Panc1 (cell line): ENCODE data around the gene TMA7B.

Experiments
- POLR2AphosphoS5 ChIP-seq: IDR thresholded peaks from 2 replicates; pipeline ENCODE4 v1.6.1; 2012; ENCODE audit warnings: mild to moderate bottlenecking, low read depth, low read length, moderate library complexity
- REST ChIP-seq, 2 experiments: IDR thresholded peaks; 2 replicates each; pipeline ENCODE4 v1.6.1; 2011 to 2012; ENCODE audit warnings: low read depth in 2 of 2, control low read depth in 1 of 2, low read length in 1 of 2, mild to moderate bottlenecking in 1 of 2, moderate library complexity in 1 of 2; ENCODE audit not compliant: insufficient read depth in 1 of 2
- SIN3A ChIP-seq: IDR thresholded peaks from 2 replicates; pipeline ENCODE4 v1.6.1; 2012; ENCODE audit warnings: low read depth, mild to moderate bottlenecking, low read length, moderate library complexity, borderline replicate concordance; ENCODE audit not compliant: insufficient read depth
- TCF7L2 ChIP-seq: IDR thresholded peaks from 2 replicates; pipeline ENCODE4 v1.6.1; 2011; ENCODE audit warnings: mild to moderate bottlenecking, low read depth, low read length, inconsistent platforms
- TF ChIP-seq, protein P1 (sequence below): fragments of 450-650 bp; IDR thresholded peaks from 2 replicates; pipeline ENCODE4 v1.5.1; 2017; ENCODE audit warnings: mild to moderate bottlenecking

- TF ChIP-seq, protein P1, sequence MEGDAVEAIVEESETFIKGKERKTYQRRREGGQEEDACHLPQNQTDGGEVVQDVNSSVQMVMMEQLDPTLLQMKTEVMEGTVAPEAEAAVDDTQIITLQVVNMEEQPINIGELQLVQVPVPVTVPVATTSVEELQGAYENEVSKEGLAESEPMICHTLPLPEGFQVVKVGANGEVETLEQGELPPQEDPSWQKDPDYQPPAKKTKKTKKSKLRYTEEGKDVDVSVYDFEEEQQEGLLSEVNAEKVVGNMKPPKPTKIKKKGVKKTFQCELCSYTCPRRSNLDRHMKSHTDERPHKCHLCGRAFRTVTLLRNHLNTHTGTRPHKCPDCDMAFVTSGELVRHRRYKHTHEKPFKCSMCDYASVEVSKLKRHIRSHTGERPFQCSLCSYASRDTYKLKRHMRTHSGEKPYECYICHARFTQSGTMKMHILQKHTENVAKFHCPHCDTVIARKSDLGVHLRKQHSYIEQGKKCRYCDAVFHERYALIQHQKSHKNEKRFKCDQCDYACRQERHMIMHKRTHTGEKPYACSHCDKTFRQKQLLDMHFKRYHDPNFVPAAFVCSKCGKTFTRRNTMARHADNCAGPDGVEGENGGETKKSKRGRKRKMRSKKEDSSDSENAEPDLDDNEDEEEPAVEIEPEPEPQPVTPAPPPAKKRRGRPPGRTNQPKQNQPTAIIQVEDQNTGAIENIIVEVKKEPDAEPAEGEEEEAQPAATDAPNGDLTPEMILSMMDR: no peak
- TF ChIP-seq POLR2AphosphoS5 (no peak), TCF7L2 (no peak), SIN3A (no peak), REST (IDR thresholded peaks at IDR 0.05; ENCODE audit: insufficient read depth in 1 of 2, low read depth in 2 of 2, low read length in 1 of 2) (no peak)
Observed at GRCh38 chr22:39958949-39959639, 1.1 kb upstream of the TMA7B start.
